Measurements from ENCODE around the gene ABCC6. TPM values are rescaled to one million over a fixed set of nuclear protein-coding genes. Genes with fewer than 3 reads are reported as not detected.

The ABCC6 gene
- polyA plus RNA-seq, 3 donors = 6.1 to 16.5 (median 14.7) TPM

- no peak for DNase-seq
- Histone ChIP-seq H4K20me1 (ENCODE audit: insufficient read depth, low read length) (no peaks in the 10 kb centered on the region), H3K4me1 (ENCODE audit: control insufficient read depth in 1 of 2, insufficient read depth in 2 of 2, low read length in 2 of 2) (peaks cover 15 to 17% of the 10 kb centered on the region in 2 donors), H2AFZ (ENCODE audit: insufficient read depth, low read depth, low read length, poor library complexity, severe bottlenecking) (no peak overlapping the region), H3K27ac (ENCODE audit: low read depth in 1 of 2, low read length in 2 of 2) (no peak overlapping the region), H3K9me3 (replicated peaks in 1 of 2; ENCODE audit: control insufficient read depth in 1 of 2, insufficient read depth in 1 of 2, low read length in 2 of 2) (no peaks in the 10 kb centered on the region), H3K27me3 (ENCODE audit: control insufficient read depth in 2 of 2, insufficient read depth in 2 of 2, low read length in 2 of 2) (no peaks in the 10 kb centered on the region), H3K79me2 (ENCODE audit: insufficient read depth, low read length) (no peaks in the 10 kb centered on the region), H3K36me3 (replicated peaks in 1 of 2; ENCODE audit: control insufficient read depth in 1 of 2, insufficient read depth in 2 of 2, low read length in 2 of 2) (peaks cover 0 to 30% of the 10 kb centered on the region in 2 donors), H3K9ac (ENCODE audit: insufficient read depth, low read length, poor library complexity, severe bottlenecking) (no peak overlapping the region), H3K4me3 (replicated peaks in 1 of 3; ENCODE audit: low read depth in 2 of 3, low read length in 3 of 3) (no peak overlapping the region), H3K4me2 (replicated peaks; ENCODE audit: extremely low read depth, low read length, poor library complexity, severe bottlenecking) (no peak overlapping the region)
- Mint-ChIP-seq H3K4me3 (no peak overlapping the region), H3K36me3 (peaks cover 21 to 35% of the 10 kb centered on the region in 2 donors), H3K27ac (peak overlapping the region in 3 of 7 donors; percentile 28 to 77 (median 74)), H3K4me1 (peaks cover 18% of the 10 kb centered on the region), H3K9me3 (no peaks in the 10 kb centered on the region), H3K27me3 (ENCODE audit: low read depth in 3 of 3) (peaks cover 0 to 3% (median 2%) of the 10 kb centered on the region in 3 donors)
- intact Hi-C loops (cut with micrococcal nuclease) = no loop called here
- 43% methylated on average over 3 of the region's 3 CpGs for WGBS (ENCODE audit: insufficient coverage)
- TF ChIP-seq CTCF (IDR thresholded peaks at IDR 0.05) = no peak
Measured at GRCh38 chr16:16197331-16197730, 26.0 kb downstream of the ABCC6 start.

GRCh38 chr16:16196099-16196498 is 27.2 kb downstream of the ABCC6 start:
- WGBS (ENCODE audit: insufficient coverage) = no CpG with 5 or more reads among the region's 3 CpGs
- H3K36me3 ChIP-seq (replicated peaks in 1 of 2; ENCODE audit: control insufficient read depth in 1 of 2, insufficient read depth in 2 of 2, low read length in 2 of 2) = peaks cover 0 to 30% of the 10 kb centered on the region in 2 donors
- intact Hi-C loops (cut with micrococcal nuclease) = no loop called here

More at GRCh38 chr16:16196099-16196498, 27.2 kb downstream of the ABCC6 start:
- H3K79me2 ChIP-seq (ENCODE audit: insufficient read depth, low read length) = no peaks in the 10 kb centered on the region
- Mint-ChIP-seq H3K4me1 (peaks cover 9% of the 10 kb centered on the region), H3K27me3 (ENCODE audit: low read depth in 3 of 3) (peaks cover 0 to 3% (median 0%) of the 10 kb centered on the region in 3 donors), H3K27ac (no peak overlapping the region), H3K4me3 (no peak overlapping the region), H3K9me3 (no peaks in the 10 kb centered on the region), H3K36me3 (peaks cover 28 to 35% of the 10 kb centered on the region in 2 donors)
- no peaks in the 10 kb centered on the region for H3K27me3 ChIP-seq (ENCODE audit: control insufficient read depth in 2 of 2, insufficient read depth in 2 of 2, low read length in 2 of 2)
- H4K20me1 ChIP-seq (ENCODE audit: insufficient read depth, low read length) = no peaks in the 10 kb centered on the region
- DNase-seq = no peak
- no peak overlapping the region for H3K9ac ChIP-seq (ENCODE audit: insufficient read depth, low read length, poor library complexity, severe bottlenecking)
- H3K4me1 ChIP-seq (ENCODE audit: control insufficient read depth in 1 of 2, insufficient read depth in 2 of 2, low read length in 2 of 2) = peaks cover 4 to 5% of the 10 kb centered on the region in 2 donors
- H3K9me3 ChIP-seq (replicated peaks in 1 of 2; ENCODE audit: control insufficient read depth in 1 of 2, insufficient read depth in 1 of 2, low read length in 2 of 2) = no peaks in the 10 kb centered on the region
- H2AFZ ChIP-seq (ENCODE audit: insufficient read depth, low read depth, low read length, poor library complexity, severe bottlenecking) = no peak overlapping the region
- no peak overlapping the region for H3K4me3 ChIP-seq (replicated peaks in 1 of 3; ENCODE audit: low read depth in 2 of 3, low read length in 3 of 3)
- no peak overlapping the region for H3K4me2 ChIP-seq (replicated peaks; ENCODE audit: extremely low read depth, low read length, poor library complexity, severe bottlenecking)
- H3K27ac ChIP-seq (ENCODE audit: low read depth in 1 of 2, low read length in 2 of 2) = no peak overlapping the region
- no peak for TF ChIP-seq CTCF (IDR thresholded peaks at IDR 0.05)

Data from CD14-positive monocyte (primary cell).